Stimulated activated effector memory CD8-positive, alpha-beta T cell treated with anti-CD3 and anti-CD28 coated beads, Interleukin-12 subunit alpha, Interleukin-12 subunit beta, amount 100 ng/mL, for 72 hours (primary cell): ENCODE results near the gene TMA16.

ENCODE experiments used
- ATAC-seq: fragments of 150-1000 bp; cut with Tn5 transposase; 2 replicates; pipeline ENCODE4 v1.10.0; 2021
- DNase-seq, 2 donors: peaks; one replicate each; pipeline ENCODE4 v3.0.0; 2021 to 2022; ENCODE audit warnings: low spot score in 2 of 2
- H3K27ac Mint-ChIP-seq: one replicate; pipeline ENCODE4 v1.8.0; 2022; ENCODE audit warnings: mild to moderate bottlenecking, mixed read lengths
- H3K36me3 Mint-ChIP-seq: one replicate; pipeline ENCODE4 v1.8.0; 2022; ENCODE audit warnings: mild to moderate bottlenecking, mixed read lengths
- H3K4me1 Mint-ChIP-seq: one replicate; pipeline ENCODE4 v1.8.0; 2022; ENCODE audit warnings: mixed read lengths
- H3K4me3 Mint-ChIP-seq: one replicate; pipeline ENCODE4 v1.8.0; 2022; ENCODE audit warnings: mild to moderate bottlenecking, mixed read lengths
- H3K9me3 Mint-ChIP-seq: one replicate; pipeline ENCODE4 v1.8.0; 2022; ENCODE audit warnings: mixed read lengths

TMA16 gene

GRCh38 chr4:163540448-163540847 is 46.0 kb downstream of the TMA16 start:
- no peak overlapping the region for H3K27ac Mint-ChIP-seq
- H3K36me3 Mint-ChIP-seq = no peaks in the 10 kb centered on the region
- ATAC-seq (no peak), DNase-seq (no peak)
- H3K9me3 Mint-ChIP-seq = no peaks in the 10 kb centered on the region
- no peaks in the 10 kb centered on the region for H3K4me1 Mint-ChIP-seq
- H3K4me3 Mint-ChIP-seq = no peak overlapping the region

GRCh38 chr4:163540977-163541376 is 46.5 kb downstream of the TMA16 start:
- Mint-ChIP-seq H3K9me3 (no peaks in the 10 kb centered on the region), H3K36me3 (no peaks in the 10 kb centered on the region), H3K27ac (no peak overlapping the region), H3K4me3 (no peak overlapping the region), H3K4me1 (no peaks in the 10 kb centered on the region)
- no peak for ATAC-seq
- DNase-seq = no peak

- H3K9me3 Mint-ChIP-seq = no peaks in the 10 kb centered on the region
- no peak for DNase-seq
- ATAC-seq = peak; percentile 42
- no peak overlapping the region for H3K4me3 Mint-ChIP-seq
- no peaks in the 10 kb centered on the region for H3K4me1 Mint-ChIP-seq
- no peaks in the 10 kb centered on the region for H3K36me3 Mint-ChIP-seq
- no peak overlapping the region for H3K27ac Mint-ChIP-seq
Observed at GRCh38 chr4:163542275-163542674, 47.8 kb downstream of the TMA16 start.

- Mint-ChIP-seq H3K4me3 (no peak overlapping the region), H3K4me1 (no peaks in the 10 kb centered on the region), H3K27ac (no peak overlapping the region), H3K36me3 (no peaks in the 10 kb centered on the region), H3K9me3 (no peaks in the 10 kb centered on the region)
- ATAC-seq = peak; percentile 87
- DNase-seq = peak; percentile 39 to 72
Observed at GRCh38 chr4:163544407-163545038, 50.0 kb downstream of the TMA16 start.

GRCh38 chr4:163548481-163549243 is 54.2 kb downstream of the TMA16 start:
- peak; percentile 36 for ATAC-seq
- H3K9me3 Mint-ChIP-seq = no peaks in the 10 kb centered on the region

GRCh38 chr4:163550869-163551267 is 56.4 kb downstream of the TMA16 start:
- Mint-ChIP-seq H3K27ac (no peak overlapping the region), H3K36me3 (no peaks in the 10 kb centered on the region)
- DNase-seq = no peak

More at GRCh38 chr4:163548481-163549243, 54.2 kb downstream of the TMA16 start:
- Mint-ChIP-seq H3K4me1 (no peaks in the 10 kb centered on the region), H3K27ac (no peak overlapping the region), H3K36me3 (no peaks in the 10 kb centered on the region), H3K4me3 (no peak overlapping the region)
- no peak for DNase-seq

GRCh38 chr4:163553146-163553545 is 58.7 kb downstream of the TMA16 start:
- Mint-ChIP-seq H3K9me3 (no peaks in the 10 kb centered on the region), H3K4me1 (peaks cover 6% of the 10 kb centered on the region), H3K4me3 (no peak overlapping the region), H3K36me3 (no peaks in the 10 kb centered on the region), H3K27ac (no peak overlapping the region)
- ATAC-seq (no peak), DNase-seq (no peak)

More at GRCh38 chr4:163550869-163551267, 56.4 kb downstream of the TMA16 start:
- Mint-ChIP-seq H3K4me1 (no peaks in the 10 kb centered on the region), H3K9me3 (no peaks in the 10 kb centered on the region), H3K4me3 (no peak overlapping the region)
- no peak for ATAC-seq

DNA sequence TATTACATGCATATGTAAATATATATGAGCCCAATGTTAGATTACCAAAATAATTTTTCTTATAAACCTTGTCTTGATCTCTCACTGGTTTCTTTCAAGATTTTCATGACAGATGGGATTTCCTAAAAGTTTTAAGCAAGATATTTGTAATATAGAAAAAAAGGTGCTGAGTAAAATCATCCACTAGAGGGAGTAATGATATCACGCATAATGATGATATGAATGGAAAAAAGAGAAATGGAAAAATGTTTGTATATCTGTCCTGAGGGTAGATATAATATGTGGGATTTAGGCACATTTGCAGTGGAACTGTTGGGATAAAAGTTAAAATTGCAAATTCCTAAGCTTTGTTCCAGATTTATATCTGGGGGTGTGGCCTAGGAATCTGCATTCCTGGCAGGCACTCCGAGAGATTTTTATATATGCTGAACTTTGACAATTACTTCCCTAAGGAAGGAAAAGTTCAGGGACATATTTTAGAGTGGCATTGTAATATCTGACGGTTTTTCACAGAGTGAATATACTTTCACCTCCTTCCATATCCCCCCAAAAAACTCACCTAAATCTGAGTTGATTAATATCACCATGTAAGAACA is 60.5 kb downstream of the TMA16 start:
- H3K4me1 Mint-ChIP-seq = peaks cover 17% of the 10 kb centered on the region
- no peak overlapping the region for H3K4me3 Mint-ChIP-seq
- no peaks in the 10 kb centered on the region for H3K9me3 Mint-ChIP-seq
- H3K36me3 Mint-ChIP-seq = no peaks in the 10 kb centered on the region
- ATAC-seq (no peak), DNase-seq (no peak)
- no peak overlapping the region for H3K27ac Mint-ChIP-seq

DNA sequence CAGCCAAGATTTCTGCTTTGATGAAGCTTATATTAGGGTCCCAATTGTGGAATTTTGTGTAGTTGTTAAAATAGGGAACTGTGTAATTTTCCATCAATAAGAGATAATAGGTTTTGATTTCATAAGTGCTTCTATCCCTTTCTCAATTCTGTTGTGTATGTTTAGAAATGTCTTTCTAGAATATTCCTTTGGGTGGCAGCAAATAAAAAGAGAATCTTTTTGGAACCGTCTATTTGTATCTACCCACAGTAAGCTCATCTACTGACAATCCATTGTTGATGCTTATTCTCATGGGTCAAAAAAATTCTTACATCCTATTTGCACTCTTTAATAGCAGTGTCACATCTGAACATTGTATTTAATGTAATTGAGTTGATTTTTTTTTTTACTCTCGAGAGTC is 61.7 kb downstream of the TMA16 start:
- DNase-seq = no peak
- H3K36me3 Mint-ChIP-seq = no peaks in the 10 kb centered on the region
- H3K9me3 Mint-ChIP-seq = no peaks in the 10 kb centered on the region
- ATAC-seq = no peak
- peaks cover 17% of the 10 kb centered on the region for H3K4me1 Mint-ChIP-seq
- H3K27ac Mint-ChIP-seq = no peak overlapping the region
- H3K4me3 Mint-ChIP-seq = no peak overlapping the region

- no peak overlapping the region for H3K27ac Mint-ChIP-seq
- peaks cover 17% of the 10 kb centered on the region for H3K4me1 Mint-ChIP-seq
- DNase-seq (no peak), ATAC-seq (no peak)
- H3K4me3 Mint-ChIP-seq = no peak overlapping the region
- no peaks in the 10 kb centered on the region for H3K9me3 Mint-ChIP-seq
- H3K36me3 Mint-ChIP-seq = no peaks in the 10 kb centered on the region
Observed at GRCh38 chr4:163556650-163557391, 62.3 kb downstream of the TMA16 start.

- Mint-ChIP-seq H3K4me3 (no peak overlapping the region), H3K4me1 (peaks cover 17% of the 10 kb centered on the region), H3K9me3 (no peaks in the 10 kb centered on the region), H3K27ac (peak overlapping the region; percentile 36), H3K36me3 (no peaks in the 10 kb centered on the region)
- DNase-seq (no peak), ATAC-seq (peak; percentile 51)
Observed at GRCh38 chr4:163558539-163559044, 64.1 kb downstream of the TMA16 start.

GRCh38 chr4:163562496-163562895 is 68.0 kb downstream of the TMA16 start:
- DNase-seq (no peak), ATAC-seq (no peak)
- no peak overlapping the region for H3K4me3 Mint-ChIP-seq
- no peaks in the 10 kb centered on the region for H3K36me3 Mint-ChIP-seq
- no peak overlapping the region for H3K27ac Mint-ChIP-seq
- peaks cover 17% of the 10 kb centered on the region for H3K4me1 Mint-ChIP-seq
- no peaks in the 10 kb centered on the region for H3K9me3 Mint-ChIP-seq

DNA sequence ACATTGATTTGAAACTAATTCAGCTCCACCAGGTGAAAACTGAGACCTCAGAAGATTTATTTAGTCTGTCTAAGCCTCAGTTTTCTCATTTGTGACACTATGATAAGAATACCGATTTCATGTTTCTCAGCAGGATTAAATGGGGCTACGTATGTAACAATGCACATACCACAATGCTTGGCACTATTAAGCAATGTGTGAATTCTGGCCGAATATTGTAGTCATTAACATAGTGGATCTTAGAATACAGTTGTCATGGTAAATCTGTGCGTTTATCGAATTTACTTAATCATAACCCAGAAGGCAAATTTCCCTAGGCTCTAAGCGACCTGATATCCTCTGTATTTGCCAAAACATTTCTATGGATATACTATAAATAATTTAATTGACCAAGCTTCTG is 69.1 kb downstream of the TMA16 start:
- Mint-ChIP-seq H3K36me3 (no peaks in the 10 kb centered on the region), H3K9me3 (no peaks in the 10 kb centered on the region), H3K27ac (no peak overlapping the region), H3K4me1 (peaks cover 7% of the 10 kb centered on the region), H3K4me3 (no peak overlapping the region)
- DNase-seq = no peak
- no peak for ATAC-seq

DNA sequence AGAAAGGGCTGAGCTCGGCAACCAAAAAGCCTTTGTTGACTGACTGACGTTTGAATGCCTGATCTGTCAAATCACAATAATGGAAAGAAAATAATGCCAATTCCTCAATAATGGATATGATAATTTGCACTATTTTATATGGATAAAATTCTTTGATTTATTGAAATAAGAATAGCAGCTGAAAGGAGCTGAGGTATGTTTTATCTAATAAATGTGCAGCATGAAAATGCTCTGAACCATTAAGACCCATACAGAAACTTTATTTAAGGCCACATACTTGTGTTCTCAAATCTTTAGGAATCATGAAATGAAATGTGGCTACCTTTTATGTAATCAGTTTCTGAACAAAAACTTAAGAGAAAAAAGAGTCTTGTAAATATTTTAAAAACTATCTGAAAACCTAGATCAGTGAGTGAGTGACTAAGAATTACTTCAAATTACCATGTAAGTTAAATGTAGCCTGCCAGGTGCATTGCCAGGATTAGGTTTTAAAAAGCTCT is 69.8 kb downstream of the TMA16 start:
- Mint-ChIP-seq H3K9me3 (no peaks in the 10 kb centered on the region), H3K4me3 (no peak overlapping the region), H3K4me1 (no peaks in the 10 kb centered on the region), H3K36me3 (no peaks in the 10 kb centered on the region), H3K27ac (no peak overlapping the region)
- no peak for ATAC-seq
- DNase-seq = no peak
